ENCODE measurements around the gene TSFM. TPM values are rescaled to one million over a fixed set of nuclear protein-coding genes. Genes with fewer than 3 reads are reported as not detected.

Gene TSFM
- total and polyA plus RNA-seq, 3 donors from 2014 or later = 26.9 to 51.2 (median 30.0) TPM

- 29 to 33% methylated on average over 4 of the region's 4 CpGs for WGBS, 2 donors
- no peaks in the 10 kb centered on the region for H3K36me3 ChIP-seq (ENCODE audit: low read depth, missing control alignments)
- no peak for DNase-seq
- TF ChIP-seq CTCF (IDR thresholded peaks at IDR 0.05) = no peak
- TF ChIP-seq POLR2A (IDR thresholded peaks at IDR 0.05) = no peak
- no peak overlapping the region for H3K4me3 ChIP-seq
- H3K4me1 ChIP-seq = peaks cover 78% of the 10 kb centered on the region
- no peaks in the 10 kb centered on the region for H3K9me3 ChIP-seq
- intact Hi-C loops (cut with DNase I; ENCODE audit: low total_unique reads) = no loop called here
- peak overlapping the region in 1 of 2 donors; percentile 9 for H3K27ac ChIP-seq
- no peaks in the 10 kb centered on the region for H3K27me3 ChIP-seq
These were observed 58.9 kb downstream of the TSFM start for GRCh38 chr12:57841445-57841844.

DNA sequence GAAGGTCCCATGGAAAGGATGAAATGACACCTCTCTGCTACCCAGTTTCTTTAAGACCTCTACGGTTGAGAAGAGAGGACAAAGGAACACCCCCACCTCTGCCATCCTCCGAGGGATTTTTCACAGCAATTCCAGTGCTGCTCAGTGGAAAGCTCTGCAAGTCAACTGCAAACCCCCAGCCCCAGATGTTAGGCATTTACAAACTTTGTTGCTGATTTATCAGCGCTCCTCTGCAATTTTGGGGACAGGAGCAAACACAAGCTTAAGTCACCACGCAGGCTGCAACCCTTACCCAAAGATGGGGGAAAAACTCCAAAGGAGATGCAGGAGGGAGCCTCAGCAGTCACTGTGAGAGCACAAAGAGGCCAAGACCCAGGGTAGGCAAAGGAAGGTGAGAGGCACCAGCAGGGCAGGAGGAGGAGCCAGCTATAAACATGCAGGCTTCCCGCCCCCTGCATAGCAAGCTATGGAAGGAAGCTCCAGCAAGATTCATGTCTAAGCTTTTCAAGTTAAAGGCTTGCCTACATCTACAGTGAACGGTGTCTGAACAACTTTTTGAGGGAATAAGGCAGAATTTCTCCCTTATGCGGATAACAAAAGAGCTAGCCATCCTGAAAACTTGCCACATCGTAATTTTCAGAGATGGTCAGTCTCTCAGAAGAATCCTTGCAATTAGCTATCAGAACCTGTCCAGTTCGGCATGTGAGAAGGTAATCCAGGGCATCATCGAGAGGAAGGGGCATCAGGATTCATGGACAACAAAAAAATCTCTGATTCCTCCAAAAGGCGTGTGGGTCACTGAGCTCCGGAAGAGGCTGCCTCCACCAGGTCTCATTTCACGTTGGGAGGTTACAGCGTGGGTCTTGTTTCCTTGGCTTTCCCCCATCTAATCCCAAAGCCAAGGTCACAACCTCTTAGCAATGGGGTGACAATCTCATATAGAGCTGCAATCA, 60.0 kb downstream of the TSFM start:
- WGBS, 2 donors = 13 to 14% methylated on average over 14 of the region's 14 CpGs
- H3K27ac ChIP-seq = peak overlapping the region; percentile 99 to 100
- intact Hi-C loops (cut with DNase I; ENCODE audit: low total_unique reads) = no loop called here
- TF ChIP-seq CTCF (IDR thresholded peaks at IDR 0.05) (no peak), POLR2A (IDR thresholded peaks at IDR 0.05) (no peak)
- no peak for DNase-seq
- no peak overlapping the region for H3K4me3 ChIP-seq
- no peaks in the 10 kb centered on the region for H3K36me3 ChIP-seq (ENCODE audit: low read depth, missing control alignments)
- H3K27me3 ChIP-seq = no peaks in the 10 kb centered on the region
- no peaks in the 10 kb centered on the region for H3K9me3 ChIP-seq
- peaks cover 67% of the 10 kb centered on the region for H3K4me1 ChIP-seq

- peak overlapping the region; percentile 96 to 99 for H3K4me3 ChIP-seq
- H3K27ac ChIP-seq = peak overlapping the region; percentile 99 to 100
- no peaks in the 10 kb centered on the region for H3K27me3 ChIP-seq
- peak; percentile 85 for DNase-seq
- H3K36me3 ChIP-seq (ENCODE audit: low read depth, missing control alignments) = no peaks in the 10 kb centered on the region
- intact Hi-C loops (cut with DNase I; ENCODE audit: low total_unique reads) = loop anchor here (5.0 kb wide), 1 partner anchor 47 kb away; no protein-coding TSS in a partner anchor
- no peaks in the 10 kb centered on the region for H3K9me3 ChIP-seq
- peaks cover 45% of the 10 kb centered on the region for H3K4me1 ChIP-seq
- TF ChIP-seq CTCF (IDR thresholded peaks at IDR 0.05) (no peak), POLR2A (IDR thresholded peaks at IDR 0.05) (no peak)
- 0 to 3% methylated on average over 14 to 34 of the region's 42 CpGs for WGBS, 2 donors
These were observed 62.3 kb downstream of the TSFM start for GRCh38 chr12:57844709-57845477.

DNA sequence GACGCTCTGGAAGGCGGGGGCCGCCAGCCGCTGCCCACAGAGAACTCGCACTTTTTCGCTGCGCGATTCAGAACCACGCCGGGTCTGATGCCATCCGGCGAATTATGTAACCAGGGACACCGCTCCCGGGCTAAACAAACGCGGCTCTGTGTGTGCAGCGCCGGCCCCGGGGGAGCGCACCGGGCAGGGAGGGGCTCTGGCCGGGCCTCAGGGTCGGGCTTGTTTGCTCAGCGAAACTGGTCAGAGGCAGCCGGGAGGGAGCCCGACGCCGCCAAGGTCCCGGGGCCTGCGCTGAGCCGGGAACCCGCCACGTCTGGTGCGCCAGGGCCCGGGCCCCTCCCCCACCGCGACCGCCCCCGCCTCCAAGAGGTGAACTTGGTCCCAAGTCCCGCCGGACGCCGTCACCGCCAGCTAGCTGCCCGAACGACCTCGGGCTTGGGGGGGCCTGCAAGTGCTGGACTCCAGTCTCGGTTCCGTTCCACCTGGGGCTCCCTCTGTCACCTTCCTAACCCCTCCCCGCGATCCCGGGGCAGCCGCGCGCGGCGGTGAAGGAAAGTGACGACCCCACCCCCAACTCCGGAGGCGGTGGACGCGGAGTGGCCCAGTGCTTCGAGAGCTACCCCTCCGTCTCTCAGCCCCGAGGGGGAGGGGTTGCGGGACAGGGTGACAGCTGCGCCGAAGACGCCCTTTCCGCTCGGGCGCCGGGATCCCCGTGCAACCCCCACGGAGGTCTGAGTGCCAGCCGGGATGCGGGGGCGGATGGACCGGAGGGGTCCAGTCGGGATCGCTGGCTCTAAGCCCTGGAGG, 63.1 kb downstream of the TSFM start:
- Histone ChIP-seq H3K9me3 (no peaks in the 10 kb centered on the region), H3K4me1 (peaks cover 37% of the 10 kb centered on the region), H3K36me3 (ENCODE audit: low read depth, missing control alignments) (no peaks in the 10 kb centered on the region), H3K27ac (peak overlapping the region; percentile 99 to 100), H3K4me3 (peak overlapping the region; percentile 96 to 99), H3K27me3 (no peaks in the 10 kb centered on the region)
- peak; percentile 73 for DNase-seq
- 1 to 4% methylated on average over 5 to 78 of the region's 81 CpGs for WGBS, 2 donors
- TF ChIP-seq POLR2A (IDR thresholded peaks at IDR 0.05) (no peak), CTCF (IDR thresholded peaks at IDR 0.05) (no peak)
- intact Hi-C loops (cut with DNase I; ENCODE audit: low total_unique reads) = loop anchor here (5.0 kb wide), 1 partner anchor 47 kb away; no protein-coding TSS in a partner anchor
